ENCODE results near the gene RIMBP3B.
"Not testable (repeated sequence)": the region's sequence is repeated elsewhere in the genome, so short reads cannot be mapped to it uniquely, and the experiment has no call there.

DNA sequence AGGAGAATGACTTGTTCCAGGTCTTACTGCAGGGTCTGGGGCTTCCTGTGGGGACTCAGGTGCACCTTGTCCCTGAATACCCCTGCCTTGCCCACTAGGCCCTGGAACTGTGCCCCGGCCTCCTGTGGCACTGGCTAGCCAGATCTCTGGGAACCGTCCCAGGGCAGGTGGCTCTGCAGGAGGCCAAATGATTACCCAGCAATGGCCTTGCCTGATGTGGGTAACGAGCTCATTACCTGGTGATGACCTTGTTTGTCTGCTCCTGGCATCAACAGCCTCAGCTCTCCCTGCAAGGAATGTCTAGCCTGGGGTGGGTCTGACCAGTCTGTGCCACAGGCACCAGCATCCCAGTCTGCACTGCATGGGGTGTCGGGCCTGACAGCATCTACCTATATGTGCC, 18.2 kb upstream of the RIMBP3B start:
- TF ChIP-seq, protein P1, sequence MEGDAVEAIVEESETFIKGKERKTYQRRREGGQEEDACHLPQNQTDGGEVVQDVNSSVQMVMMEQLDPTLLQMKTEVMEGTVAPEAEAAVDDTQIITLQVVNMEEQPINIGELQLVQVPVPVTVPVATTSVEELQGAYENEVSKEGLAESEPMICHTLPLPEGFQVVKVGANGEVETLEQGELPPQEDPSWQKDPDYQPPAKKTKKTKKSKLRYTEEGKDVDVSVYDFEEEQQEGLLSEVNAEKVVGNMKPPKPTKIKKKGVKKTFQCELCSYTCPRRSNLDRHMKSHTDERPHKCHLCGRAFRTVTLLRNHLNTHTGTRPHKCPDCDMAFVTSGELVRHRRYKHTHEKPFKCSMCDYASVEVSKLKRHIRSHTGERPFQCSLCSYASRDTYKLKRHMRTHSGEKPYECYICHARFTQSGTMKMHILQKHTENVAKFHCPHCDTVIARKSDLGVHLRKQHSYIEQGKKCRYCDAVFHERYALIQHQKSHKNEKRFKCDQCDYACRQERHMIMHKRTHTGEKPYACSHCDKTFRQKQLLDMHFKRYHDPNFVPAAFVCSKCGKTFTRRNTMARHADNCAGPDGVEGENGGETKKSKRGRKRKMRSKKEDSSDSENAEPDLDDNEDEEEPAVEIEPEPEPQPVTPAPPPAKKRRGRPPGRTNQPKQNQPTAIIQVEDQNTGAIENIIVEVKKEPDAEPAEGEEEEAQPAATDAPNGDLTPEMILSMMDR (IDR thresholded peaks at IDR 0.05; ENCODE audit: low read depth, low read length): not testable (repeated sequence)
- TF ChIP-seq EZH2phosphoT487 (IDR thresholded peaks at IDR 0.05; ENCODE audit: low read depth): not testable (repeated sequence)
